Measurements from ENCODE around the gene NOS1.
"Not testable (repeated sequence)": the region's sequence is repeated elsewhere in the genome, so short reads cannot be mapped to it uniquely, and the experiment has no call there.

GRCh38 chr12:117220947-117221346, 140.5 kb downstream of the NOS1 start:
- not testable (repeated sequence) for TF ChIP-seq CTCF (IDR thresholded peaks at IDR 0.05); ZFX (IDR thresholded peaks at IDR 0.05; ENCODE audit: borderline replicate concordance)

Data from 22Rv1 (cell line).